D721Med (cell line): ENCODE results near the gene VWA8.
"Not testable (repeated sequence)": the region's sequence is repeated elsewhere in the genome, so short reads cannot be mapped to it uniquely, and the experiment has no call there.

Experiments
- DNase-seq: peaks from one replicate; pipeline ENCODE4 v3.0.0; 2011; ENCODE audit warnings: low spot score; ENCODE audit not compliant: insufficient read length
- FAIRE-seq: peaks from 2 replicates; lab custom pipeline; 2011; peaks lifted over from hg19 to GRCh38; lab: Jason Lieb, UNC
- CTCF ChIP-seq: IDR thresholded peaks from 2 replicates; pipeline ENCODE4 v1.5.1; 2012; ENCODE audit warnings: mild to moderate bottlenecking, control low read depth; ENCODE audit not compliant: insufficient read depth; ENCODE audit errors: missing control alignments

The VWA8 gene

GRCh38 chr13:41637586-41637985, 323.3 kb downstream of the VWA8 start:
- DNase-seq (no peak), FAIRE-seq (no peak)
- no peak for TF ChIP-seq CTCF

- not testable (repeated sequence) for DNase-seq, FAIRE-seq
Observed at GRCh38 chr13:41637032-41637431, 323.9 kb downstream of the VWA8 start.

- DNase-seq, FAIRE-seq: not testable (repeated sequence)
Observed at GRCh38 chr13:41636590-41636989, 324.3 kb downstream of the VWA8 start.

- no peak for TF ChIP-seq CTCF
- DNase-seq (no peak), FAIRE-seq (no peak)
Observed at GRCh38 chr13:41634407-41634806, 326.5 kb downstream of the VWA8 start.

- no peak for FAIRE-seq
- no peak for TF ChIP-seq CTCF
- DNase-seq = no peak
Observed at GRCh38 chr13:41633776-41634175, 327.1 kb downstream of the VWA8 start.

- FAIRE-seq (no peak), DNase-seq (no peak)
- no peak for TF ChIP-seq CTCF
Observed at GRCh38 chr13:41631296-41631965, 329.5 kb downstream of the VWA8 start.

GRCh38 chr13:41627425-41627824, 333.5 kb downstream of the VWA8 start:
- DNase-seq (no peak), FAIRE-seq (no peak)
- TF ChIP-seq CTCF = no peak

GRCh38 chr13:41624041-41624440, 336.9 kb downstream of the VWA8 start:
- TF ChIP-seq CTCF = no peak
- DNase-seq = no peak

More at GRCh38 chr13:41624041-41624440, 336.9 kb downstream of the VWA8 start:
- no peak for FAIRE-seq
